ENCODE measurements around the gene TNRC6B. TPM values are rescaled to one million over a fixed set of nuclear protein-coding genes. Genes with fewer than 3 reads are reported as not detected.

TNRC6B gene
- polyA plus RNA-seq, 1 donor from 2014 or later: 7.6 TPM

GRCh38 chr22:40263191-40263590 lies 85.5 kb downstream of the TNRC6B start:
- Histone ChIP-seq H2AFZ (ENCODE audit: low read depth, low read length) (no peak overlapping the region), H3K4me2 (ENCODE audit: low read length) (no peak overlapping the region), H3K4me3 (ENCODE audit: low read length) (no peak overlapping the region), H3F3A (ENCODE audit: insufficient read depth, low read length, poor library complexity, severe bottlenecking) (no peaks in the 10 kb centered on the region), H4K20me1 (ENCODE audit: insufficient read depth) (no peaks in the 10 kb centered on the region), H3K9me3 (ENCODE audit: low read length) (no peaks in the 10 kb centered on the region), H3K27ac (ENCODE audit: low read length) (no peak overlapping the region), H3K79me2 (replicated peaks; ENCODE audit: insufficient read depth, low read length) (peaks cover 22% of the 10 kb centered on the region), H3K36me3 (ENCODE audit: insufficient read depth, low read length) (peaks cover 11% of the 10 kb centered on the region), H3K27me3 (ENCODE audit: insufficient read depth, low read depth, low read length) (no peaks in the 10 kb centered on the region), H3K9ac (ENCODE audit: low read length) (no peak overlapping the region), H3K9me2 (ENCODE audit: insufficient read depth, low read length) (no peaks in the 10 kb centered on the region)
- no peak for TF ChIP-seq MXI1 (conservative IDR thresholded peaks at IDR 0.05; ENCODE audit: poor library complexity, severe bottlenecking)
- no peak for TF ChIP-seq POLR2AphosphoS5 (IDR thresholded peaks at IDR 0.05)
- no peak for TF ChIP-seq SMC3 (conservative IDR thresholded peaks at IDR 0.05; ENCODE audit: poor library complexity)
- TF ChIP-seq EZH2 (IDR thresholded peaks at IDR 0.05; ENCODE audit: borderline replicate concordance, insufficient read depth, low read length, poor library complexity, severe bottlenecking): no peak

- Histone ChIP-seq H3K36me3 (ENCODE audit: insufficient read depth, low read length) (peaks cover 11% of the 10 kb centered on the region), H4K20me1 (ENCODE audit: insufficient read depth) (no peaks in the 10 kb centered on the region), H3K4me2 (ENCODE audit: low read length) (no peak overlapping the region), H3K79me2 (replicated peaks; ENCODE audit: insufficient read depth, low read length) (peaks cover 13% of the 10 kb centered on the region), H3K9ac (ENCODE audit: low read length) (no peak overlapping the region), H3F3A (ENCODE audit: insufficient read depth, low read length, poor library complexity, severe bottlenecking) (no peaks in the 10 kb centered on the region), H3K27ac (ENCODE audit: low read length) (no peak overlapping the region), H3K9me3 (ENCODE audit: low read length) (no peaks in the 10 kb centered on the region), H3K9me2 (ENCODE audit: insufficient read depth, low read length) (no peaks in the 10 kb centered on the region), H3K27me3 (ENCODE audit: insufficient read depth, low read depth, low read length) (no peaks in the 10 kb centered on the region), H3K4me3 (ENCODE audit: low read length) (no peak overlapping the region), H2AFZ (ENCODE audit: low read depth, low read length) (no peak overlapping the region)
- TF ChIP-seq REST (IDR thresholded peaks at IDR 0.05; ENCODE audit: borderline replicate concordance) (no peak), RAD21 (conservative IDR thresholded peaks at IDR 0.05) (no peak), TAF1 (IDR thresholded peaks at IDR 0.05; ENCODE audit: low read depth) (no peak), SMC3 (conservative IDR thresholded peaks at IDR 0.05; ENCODE audit: poor library complexity) (no peak), CTCF (IDR thresholded peaks at IDR 0.05; ENCODE audit: poor library complexity, severe bottlenecking) (no peak), MXI1 (conservative IDR thresholded peaks at IDR 0.05; ENCODE audit: poor library complexity, severe bottlenecking) (no peak), POLR2AphosphoS5 (IDR thresholded peaks at IDR 0.05) (no peak), EZH2 (IDR thresholded peaks at IDR 0.05; ENCODE audit: borderline replicate concordance, insufficient read depth, low read length, poor library complexity, severe bottlenecking) (no peak), EP300 (conservative IDR thresholded peaks at IDR 0.05; ENCODE audit: poor library complexity, severe bottlenecking) (no peak)
Measured at GRCh38 chr22:40265783-40266182, 88.1 kb downstream of the TNRC6B start.

Data from neural cell (in vitro differentiated cells).